ENCODE measurements around the gene FIS1.
"Not testable (repeated sequence)": the region's sequence is repeated elsewhere in the genome, so short reads cannot be mapped to it uniquely, and the experiment has no call there.

The FIS1 gene

GRCh38 chr7:101232141-101232850 lies 12.6 kb downstream of the FIS1 start:
- DNase-seq = peak; percentile 31

GRCh38 chr7:101231644-101232043 lies 13.2 kb downstream of the FIS1 start:
- no peak for DNase-seq

GRCh38 chr7:101226721-101227120 lies 18.2 kb downstream of the FIS1 start:
- DNase-seq = no peak

GRCh38 chr7:101225650-101226049 lies 19.2 kb downstream of the FIS1 start:
- no peak for DNase-seq

DNA sequence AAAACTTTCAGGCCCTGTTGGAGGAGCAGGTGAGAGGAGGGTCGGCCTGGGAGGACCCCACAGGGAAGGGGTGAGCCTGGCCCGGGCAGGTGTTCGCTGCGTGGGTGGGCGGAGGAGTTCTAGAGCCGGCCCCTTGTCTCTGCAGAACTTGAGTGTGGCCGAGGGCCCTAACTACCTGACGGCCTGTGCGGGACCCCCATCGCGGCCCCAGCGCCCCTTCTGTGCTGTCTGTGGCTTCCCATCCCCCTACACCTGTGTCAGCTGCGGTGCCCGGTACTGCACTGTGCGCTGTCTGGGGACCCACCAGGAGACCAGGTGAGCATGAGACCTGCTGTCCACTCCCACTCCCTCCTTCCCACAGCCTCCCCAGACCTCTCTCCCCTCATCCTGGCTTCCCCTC lies 21.4 kb downstream of the FIS1 start:
- no peak for DNase-seq

DNA sequence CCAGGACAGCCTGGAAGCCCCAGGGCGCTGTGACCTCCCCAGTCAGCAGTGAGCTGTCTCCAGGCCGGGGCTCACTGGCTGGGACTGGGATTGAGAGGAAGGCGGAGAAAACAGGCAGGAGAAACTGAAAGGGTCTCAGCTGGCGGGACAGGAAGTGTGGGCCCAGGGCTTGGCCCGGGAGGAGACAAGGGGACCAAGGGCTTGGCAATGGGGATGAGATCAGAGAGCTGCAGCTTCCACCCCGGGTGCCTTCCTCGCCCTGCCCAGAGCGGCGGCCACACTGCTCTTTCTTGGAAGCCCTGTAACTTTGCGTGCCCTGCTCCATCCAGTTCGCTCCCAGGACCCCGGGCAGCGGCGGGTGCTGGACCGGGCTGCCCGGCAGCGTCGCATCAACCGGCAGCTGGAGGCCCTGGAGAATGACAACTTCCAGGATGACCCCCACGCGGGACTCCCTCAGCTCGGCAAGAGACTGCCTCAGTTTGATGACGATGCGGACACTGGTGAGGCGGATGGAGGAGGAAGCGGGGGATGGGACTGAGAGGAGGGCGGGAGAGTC lies 22.5 kb downstream of the FIS1 start:
- no peak for DNase-seq

DNA sequence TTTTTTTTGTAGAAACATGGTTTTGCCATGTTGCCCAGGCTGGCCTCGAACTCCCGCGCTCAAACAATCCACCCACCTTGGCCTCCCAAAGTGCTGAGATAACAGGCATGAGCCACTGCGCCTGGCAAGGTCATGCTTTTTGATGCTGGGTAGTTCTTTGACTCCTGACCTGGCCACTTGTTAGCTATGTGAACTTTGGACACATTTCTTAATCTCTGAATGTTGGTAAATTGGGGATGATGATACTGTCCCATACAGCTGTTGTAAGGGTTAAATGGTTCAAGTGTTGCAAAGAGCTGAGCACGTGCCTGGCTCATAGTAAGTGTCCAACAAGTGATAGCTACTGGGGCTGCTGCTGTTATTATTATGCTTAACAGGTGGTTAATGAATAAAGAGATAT lies 24.6 kb downstream of the FIS1 start:
- no peak for DNase-seq

DNA sequence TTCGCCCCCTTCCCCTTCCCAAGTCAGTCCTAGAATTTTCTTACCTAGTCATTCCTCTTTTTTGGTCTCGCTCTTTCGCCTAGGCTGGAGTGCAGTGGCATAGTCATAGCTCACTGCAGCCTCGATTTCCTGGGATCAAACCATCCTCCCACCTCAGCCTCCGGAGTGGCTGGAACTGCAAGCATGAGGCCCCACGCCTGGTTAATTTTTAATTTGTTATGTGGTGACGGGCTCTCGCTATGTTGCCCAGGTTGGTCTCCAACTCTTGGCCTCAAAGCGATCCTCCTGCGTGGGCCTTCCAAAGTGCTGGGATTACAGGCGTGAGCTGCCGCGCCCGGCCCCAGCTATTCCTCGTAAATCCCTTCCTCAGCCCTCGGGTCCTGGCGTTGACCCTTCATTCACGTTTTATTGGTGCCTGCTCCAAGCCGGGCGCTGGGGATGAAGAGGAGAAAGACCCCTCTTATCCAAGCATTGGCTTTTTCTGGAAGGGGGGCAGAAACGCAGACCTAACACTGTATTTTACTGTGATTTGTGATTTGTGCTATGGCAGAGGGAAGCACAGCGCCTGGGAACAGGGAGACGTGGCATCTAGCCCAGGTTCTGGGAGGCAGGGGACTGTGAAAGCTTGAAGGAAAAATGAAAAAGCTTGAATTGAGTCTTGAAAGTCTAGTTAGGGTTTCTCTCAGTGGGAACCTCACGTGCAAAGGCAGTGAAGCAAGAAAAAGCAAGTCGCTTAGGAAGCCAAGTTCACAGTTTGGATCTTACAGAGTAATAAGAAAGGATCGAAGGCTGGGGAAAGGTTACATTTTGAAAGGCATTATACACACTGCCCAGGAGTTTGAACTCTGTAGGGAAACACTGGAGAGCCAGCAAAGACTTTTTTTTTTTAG lies 26.4 kb downstream of the FIS1 start:
- DNase-seq = no peak

GRCh38 chr7:101217388-101218235 lies 27.3 kb downstream of the FIS1 start, which contains the start of the genes PLOD3 and ZNHIT1:
Gene PLOD3, minus strand, starts transcription at chr7:101217581. Its CDS starts 307 bp downstream, at chr7:101217274.
Gene ZNHIT1, plus strand, starts transcription at chr7:101218165. Its CDS starts 31 bp downstream, at chr7:101218196.
- peak; percentile 92 for DNase-seq

DNA sequence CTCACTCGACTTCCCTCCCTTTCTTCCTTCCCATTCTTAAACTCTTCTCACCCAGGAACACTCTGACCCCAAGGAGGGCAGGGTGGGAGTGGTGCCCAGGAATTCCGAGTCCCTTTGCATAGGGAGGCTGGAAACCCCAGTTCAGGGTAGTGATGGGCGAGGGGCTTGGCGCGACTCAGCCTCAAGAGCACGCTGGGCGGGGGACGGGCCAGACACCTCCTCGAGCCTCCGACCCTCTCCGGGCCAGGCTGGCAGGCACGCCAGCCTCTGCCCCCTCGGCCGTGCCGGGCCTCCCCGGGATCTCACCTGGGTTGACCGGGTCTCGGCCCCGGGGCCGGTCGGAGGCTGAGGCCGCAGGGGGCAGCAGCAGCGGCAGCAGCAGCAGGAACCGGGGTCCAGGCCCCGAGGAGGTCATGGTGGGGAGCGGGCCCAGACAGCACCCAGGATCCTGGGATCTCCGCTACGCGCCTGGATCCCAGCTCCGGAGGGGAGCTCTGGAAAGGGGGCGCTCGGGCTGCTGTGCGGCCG lies 28.0 kb downstream of the FIS1 start:
- peak; percentile 71 for DNase-seq

GRCh38 chr7:101216001-101216859 lies 28.7 kb downstream of the FIS1 start:
- peak; percentile 30 for DNase-seq

DNA sequence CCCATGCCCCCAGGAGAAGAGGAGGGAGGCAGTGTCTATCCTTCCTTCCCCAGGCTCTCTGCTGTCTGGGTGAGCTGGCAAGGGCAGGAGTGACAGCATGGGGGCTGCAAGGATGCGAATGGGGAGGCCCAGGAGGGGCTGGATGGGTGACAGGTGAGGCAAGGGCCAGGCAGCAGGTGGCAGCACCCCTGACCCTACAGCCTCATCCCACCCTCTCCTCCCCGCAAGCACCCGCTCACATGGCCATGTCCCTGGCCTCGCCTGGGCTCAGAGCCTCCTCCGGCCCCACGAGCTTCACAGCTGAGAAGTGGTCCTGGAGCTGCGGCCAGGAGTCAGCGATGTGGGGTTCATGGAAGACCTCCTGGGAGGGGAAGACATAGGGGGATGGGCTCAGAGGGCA lies 32.9 kb downstream of the FIS1 start:
- no peak for DNase-seq

DNA sequence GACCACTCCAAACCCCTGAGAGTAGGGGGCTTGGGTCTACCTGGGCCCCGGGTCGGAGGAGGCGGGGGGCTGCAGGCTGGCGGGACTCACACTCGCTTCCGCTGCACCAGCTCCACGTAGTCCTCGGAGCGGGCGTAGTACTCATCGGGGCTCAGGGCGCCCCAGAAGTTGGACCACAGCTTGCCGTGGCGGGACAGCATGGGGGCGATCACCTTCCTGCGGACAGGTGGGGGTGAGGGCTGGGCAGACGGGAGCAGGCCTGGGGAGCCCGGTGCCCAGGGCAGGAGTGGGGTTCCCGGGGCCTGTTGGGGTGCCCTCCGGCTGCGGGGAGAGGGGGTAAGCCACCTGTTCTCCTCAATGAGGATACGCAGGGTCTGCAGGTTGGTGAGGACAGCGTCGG lies 33.4 kb downstream of the FIS1 start:
- no peak for DNase-seq

GRCh38 chr7:101210143-101210542 lies 34.7 kb downstream of the FIS1 start:
- no peak for DNase-seq

DNA sequence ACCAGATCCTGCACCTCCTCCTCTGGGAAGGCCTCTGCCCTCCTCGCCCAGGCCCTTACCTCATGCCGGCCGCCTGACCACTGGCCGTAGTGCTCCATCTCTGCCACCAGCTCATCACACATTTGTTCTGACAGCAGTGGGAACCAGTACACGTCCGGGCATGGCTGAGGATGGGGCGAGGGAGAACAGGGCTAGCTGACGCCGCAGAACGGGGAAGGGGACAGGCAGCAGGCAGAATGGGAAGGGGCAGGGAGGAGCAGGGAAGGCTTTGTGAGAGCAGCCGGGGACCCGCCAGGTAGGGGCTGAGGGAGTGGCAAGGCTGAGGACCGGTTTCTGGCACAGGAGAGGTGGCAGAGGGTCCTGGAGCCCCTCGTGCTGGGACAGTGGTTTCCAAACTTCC lies 36.1 kb downstream of the FIS1 start:
- DNase-seq = no peak

DNA sequence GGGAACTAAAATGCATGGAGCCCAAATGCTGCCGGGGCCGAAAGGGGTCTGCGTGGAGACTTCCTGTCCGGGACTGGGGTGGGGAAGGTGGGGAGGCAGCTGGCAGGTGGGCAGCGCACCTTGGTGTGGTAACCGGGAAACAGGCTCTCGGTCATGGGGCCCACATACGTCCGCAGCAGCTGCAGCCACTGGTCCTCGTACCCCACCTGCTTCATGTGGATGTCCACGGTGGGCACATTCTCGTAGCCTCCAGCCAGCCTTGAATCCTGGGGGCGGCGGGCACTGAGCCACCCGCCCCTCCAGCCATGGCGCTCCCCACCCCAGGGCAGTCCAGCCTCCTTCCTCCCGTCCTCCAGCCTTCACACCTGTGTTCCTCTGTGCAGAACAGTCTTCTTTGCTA lies 37.4 kb downstream of the FIS1 start:
- no peak for DNase-seq

- no peak for DNase-seq
Measured at GRCh38 chr7:101206665-101207042, 38.2 kb downstream of the FIS1 start.

GRCh38 chr7:101205901-101206664 lies 38.8 kb downstream of the FIS1 start:
- DNase-seq = no peak

GRCh38 chr7:101203740-101204738 lies 40.8 kb downstream of the FIS1 start:
- not testable (repeated sequence) for DNase-seq

DNA sequence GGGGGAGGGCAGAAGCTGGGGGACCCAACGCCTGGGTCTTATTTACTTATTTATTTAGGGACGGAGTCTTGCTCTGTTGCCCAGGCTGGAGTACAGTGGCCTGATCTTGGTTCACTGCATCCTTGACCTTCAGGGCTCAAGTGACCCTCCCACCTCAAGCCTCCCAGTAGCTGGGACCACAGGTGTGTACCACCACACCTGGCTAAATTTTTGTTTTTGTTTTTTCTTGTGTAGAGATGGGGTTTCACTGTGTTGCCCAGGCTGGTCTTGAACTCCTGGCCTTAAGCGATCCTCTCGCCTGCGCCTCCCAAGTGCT lies 42.3 kb downstream of the FIS1 start:
- DNase-seq = no peak
